HEK293 (cell line): ENCODE results near the gene TRAPPC8.

Experiments used
- CTCF ChIP-seq: fragments of 450-650 bp; formaldehyde crosslinking; IDR thresholded peaks from 2 replicates; pipeline ENCODE4 v1.5.1; 2016; ENCODE audit warnings: missing biosample characterization, missing genetic modification characterization
- GFI1B ChIP-seq: fragments of 450-650 bp; formaldehyde crosslinking; IDR thresholded peaks from 2 replicates; pipeline ENCODE4 v1.5.1; 2016; ENCODE audit warnings: missing biosample characterization, missing genetic modification characterization
- KLF9 ChIP-seq: fragments of 450-650 bp; formaldehyde crosslinking; IDR thresholded peaks from 2 replicates; pipeline ENCODE4 v1.5.1; 2016; ENCODE audit warnings: missing biosample characterization, missing genetic modification characterization, low read depth
- PRDM1 ChIP-seq: fragments of 450-650 bp; formaldehyde crosslinking; IDR thresholded peaks from 2 replicates; pipeline ENCODE4; 2016; ENCODE audit warnings: missing biosample characterization, missing genetic modification characterization
- REST ChIP-seq: fragments of 450-650 bp; formaldehyde crosslinking; IDR thresholded peaks from 2 replicates; pipeline ENCODE4 v1.5.1; 2016; ENCODE audit warnings: missing biosample characterization, missing genetic modification characterization
- YY1 ChIP-seq: fragments of 450-650 bp; formaldehyde crosslinking; IDR thresholded peaks from 2 replicates; pipeline ENCODE4 v1.5.1; 2018; ENCODE audit warnings: missing biosample characterization, missing genetic modification characterization
- ZBTB17 ChIP-seq: fragments of 450-650 bp; formaldehyde crosslinking; IDR thresholded peaks from 2 replicates; pipeline ENCODE4 v1.5.1; 2016; ENCODE audit warnings: missing biosample characterization, missing genetic modification characterization
- ZFP37 ChIP-seq: fragments of 450-650 bp; formaldehyde crosslinking; IDR thresholded peaks from 2 replicates; pipeline ENCODE4 v1.5.1; 2016; ENCODE audit warnings: missing biosample characterization, missing genetic modification characterization
- ZNF704 ChIP-seq: fragments of 450-650 bp; formaldehyde crosslinking; IDR thresholded peaks from 2 replicates; pipeline ENCODE4 v1.5.1; 2016; ENCODE audit warnings: missing biosample characterization, missing genetic modification characterization

GRCh38 chr18:31942291-31942998, 483 bp downstream of the TRAPPC8 start:
- no peak for TF ChIP-seq ZBTB17 (tag by site-specific recombination)
- no peak for TF ChIP-seq YY1 (tag by site-specific recombination)
- TF ChIP-seq PRDM1 (tag by site-specific recombination): no peak
- TF ChIP-seq CTCF (tag by site-specific recombination): 0 out of 2 replicates have a peak, but pooled peaks have one; percentile 8
- TF ChIP-seq REST (tag by site-specific recombination): no peak
- TF ChIP-seq KLF9 (tag by site-specific recombination): no peak
- TF ChIP-seq ZNF704 (tag by site-specific recombination): no peak
- peak; percentile 64; the same call in 1 of the 2 replicates for TF ChIP-seq ZFP37 (tag by site-specific recombination)
- no peak for TF ChIP-seq GFI1B (tag by site-specific recombination)
